IPS-18a (cell line): ENCODE data around the gene SPTB.

ENCODE experiments used
- H3K27ac ChIP-seq: one replicate; pipeline ENCODE4 v1.5.1; 2013; ENCODE audit warnings: low read length
- H3K27me3 ChIP-seq: one replicate; pipeline ENCODE4 v1.6.1; 2013; ENCODE audit warnings: mild to moderate bottlenecking, low read length; ENCODE audit not compliant: control insufficient read depth, insufficient read depth
- H3K36me3 ChIP-seq: one replicate; pipeline ENCODE4 v1.6.1; 2013; ENCODE audit warnings: low read depth, low read length; ENCODE audit not compliant: control insufficient read depth
- H3K4me1 ChIP-seq: one replicate; pipeline ENCODE4 v1.6.1; 2013; ENCODE audit warnings: low read depth, low read length; ENCODE audit not compliant: control insufficient read depth
- H3K4me3 ChIP-seq: one replicate; pipeline ENCODE4 v1.5.1; 2013; ENCODE audit warnings: low read length
- H3K9ac ChIP-seq: one replicate; pipeline ENCODE4 v1.6.1; 2013; ENCODE audit warnings: mild to moderate bottlenecking, low read length, moderate library complexity
- H3K9me3 ChIP-seq: one replicate; pipeline ENCODE4 v1.6.1; 2013; ENCODE audit warnings: low read depth, low read length; ENCODE audit not compliant: control insufficient read depth

Gene SPTB

DNA sequence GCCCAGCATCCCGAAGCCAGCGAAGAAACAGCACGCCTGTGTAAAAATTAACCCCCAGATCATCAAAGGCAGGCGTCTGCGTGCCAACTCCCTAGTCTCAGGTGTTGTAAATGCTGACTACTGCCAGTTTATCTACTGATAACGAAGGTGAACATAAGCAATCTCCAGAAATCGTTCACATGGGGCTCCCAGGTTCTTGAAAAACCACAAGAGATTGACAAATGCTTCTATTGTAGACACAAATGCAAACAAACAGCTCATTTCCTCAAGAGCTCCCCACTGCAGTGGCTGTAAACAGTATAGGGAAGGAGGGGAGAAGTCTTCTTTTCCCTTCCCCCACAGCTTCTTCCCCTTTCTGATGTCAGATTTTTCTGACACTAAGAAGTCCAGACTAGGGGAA is 180.8 kb downstream of the SPTB start:
- Histone ChIP-seq H3K27ac (no peak overlapping the region), H3K27me3 (peaks cover 11% of the 10 kb centered on the region), H3K9me3 (no peaks in the 10 kb centered on the region), H3K9ac (no peak overlapping the region), H3K4me1 (peaks cover 43% of the 10 kb centered on the region), H3K36me3 (no peaks in the 10 kb centered on the region), H3K4me3 (no peak overlapping the region)

DNA sequence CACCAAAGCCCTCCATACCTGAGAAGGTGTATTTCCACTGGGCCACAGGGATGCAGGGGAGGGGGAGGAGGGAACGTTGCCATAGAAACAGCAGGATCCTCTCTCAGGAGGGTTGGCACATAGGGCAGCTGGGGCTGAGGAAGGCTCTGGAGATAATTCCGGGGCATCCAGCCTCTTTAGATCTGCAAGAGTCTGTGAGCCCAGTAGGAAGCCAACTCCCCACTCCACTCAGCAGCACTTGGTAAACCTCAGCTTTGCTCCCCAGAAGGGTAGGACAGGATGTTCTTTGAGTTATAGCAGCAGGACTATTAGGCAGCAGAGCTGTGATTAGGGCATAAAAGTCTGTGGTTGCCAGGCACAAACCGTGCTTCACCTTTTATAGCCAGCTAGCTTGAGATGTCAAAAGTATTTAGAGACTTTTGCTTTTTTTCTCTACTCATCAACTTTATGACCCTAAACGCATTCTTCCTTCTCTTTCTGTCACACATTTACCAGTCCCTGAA is 183.3 kb downstream of the SPTB start:
- Histone ChIP-seq H3K9me3 (no peaks in the 10 kb centered on the region), H3K9ac (no peak overlapping the region), H3K4me1 (peaks cover 31% of the 10 kb centered on the region), H3K27ac (no peak overlapping the region), H3K36me3 (no peaks in the 10 kb centered on the region), H3K4me3 (no peak overlapping the region), H3K27me3 (no peaks in the 10 kb centered on the region)
